ENCODE measurements around the gene SNX8.
A peak's percentile ranks its signal among the peaks of the same experiment; 100 is the strongest.

SNX8 gene

GRCh38 chr7:2242541-2243429 is 71.5 kb downstream of the SNX8 start:
- peak; percentile 57 for DNase-seq (ENCODE audit: low spot score)

- peak; percentile 96 for DNase-seq (ENCODE audit: low spot score)
Measured at GRCh38 chr7:2241580-2242540, 72.4 kb downstream of the SNX8 start, which contains the start of the genes MRM2 and NUDT1. Gene MRM2 (minus strand): TSS chr7:2242205. CDS start chr7:2242169, 36 bp downstream. Gene NUDT1 (plus strand): TSS chr7:2242226. CDS start chr7:2244575, 2,349 bp downstream.

- no peak for DNase-seq (ENCODE audit: low spot score)
Measured at GRCh38 chr7:2239242-2239641, 75.0 kb downstream of the SNX8 start.

- no peak for DNase-seq (ENCODE audit: low spot score)
Measured at GRCh38 chr7:2237109-2237602, 77.1 kb downstream of the SNX8 start.

GRCh38 chr7:2233926-2234325 is 80.3 kb downstream of the SNX8 start:
- DNase-seq (ENCODE audit: low spot score): no peak

- peak; percentile 94 for DNase-seq (ENCODE audit: low spot score)
Measured at GRCh38 chr7:2232766-2233520, 81.3 kb downstream of the SNX8 start, which contains the start of gene MAD1L1. Gene MAD1L1 (minus strand): TSS chr7:2232945. CDS start chr7:2230133, 2,812 bp downstream.

GRCh38 chr7:2231992-2232765 is 82.1 kb downstream of the SNX8 start:
- peak; percentile 72 for DNase-seq (ENCODE audit: low spot score)

- no peak for DNase-seq (ENCODE audit: low spot score)
Measured at GRCh38 chr7:2230882-2231281, 83.4 kb downstream of the SNX8 start.

GRCh38 chr7:2230226-2230625 is 84.0 kb downstream of the SNX8 start:
- no peak for DNase-seq (ENCODE audit: low spot score)

- DNase-seq (ENCODE audit: low spot score): no peak
Measured at GRCh38 chr7:2229467-2229866, 84.8 kb downstream of the SNX8 start.

- no peak for DNase-seq (ENCODE audit: low spot score)
Measured at GRCh38 chr7:2228921-2229320, 85.3 kb downstream of the SNX8 start.

- DNase-seq (ENCODE audit: low spot score): no peak
Measured at GRCh38 chr7:2227699-2228098, 86.5 kb downstream of the SNX8 start.

- DNase-seq (ENCODE audit: low spot score): no peak
Measured at GRCh38 chr7:2225830-2226229, 88.4 kb downstream of the SNX8 start.

- no peak for DNase-seq (ENCODE audit: low spot score)
Measured at GRCh38 chr7:2225336-2225735, 88.9 kb downstream of the SNX8 start.

- DNase-seq (ENCODE audit: low spot score): no peak
Measured at GRCh38 chr7:2224934-2225333, 89.3 kb downstream of the SNX8 start.

GRCh38 chr7:2224491-2224928 is 89.7 kb downstream of the SNX8 start:
- no peak for DNase-seq (ENCODE audit: low spot score)

- no peak for DNase-seq (ENCODE audit: low spot score)
Measured at GRCh38 chr7:2223321-2223720, 90.9 kb downstream of the SNX8 start.

- DNase-seq (ENCODE audit: low spot score): no peak
Measured at GRCh38 chr7:2222516-2222915, 91.7 kb downstream of the SNX8 start.

- no peak for DNase-seq (ENCODE audit: low spot score)
Measured at GRCh38 chr7:2220954-2221353, 93.3 kb downstream of the SNX8 start.

GRCh38 chr7:2220506-2220905 is 93.7 kb downstream of the SNX8 start:
- no peak for DNase-seq (ENCODE audit: low spot score)

- no peak for DNase-seq (ENCODE audit: low spot score)
Measured at GRCh38 chr7:2220030-2220429, 94.2 kb downstream of the SNX8 start.

All from HuH-7.5 (cell line).